Uterus (tissue), 2 donors: Measurements from ENCODE around the gene ZP2.

Experiments used
- CTCF ChIP-seq, 4 experiments: fragments of 200-600 bp in 2 of 4; fragments of 450-650 bp in 2 of 4; sonication (generic) in 2 of 4; IDR thresholded peaks; one replicate each; pipeline ENCODE4 v1.5.1; 2016 to 2019; ENCODE audit warnings: antibody characterized with exemption in 4 of 4, mild to moderate bottlenecking in 2 of 4, moderate library complexity in 1 of 4
- POLR2A ChIP-seq, 2 donors: fragments of 450-650 bp; IDR thresholded peaks; one replicate each; pipeline ENCODE4 v1.6.1; 2016; ENCODE audit warnings: antibody characterized with exemption in 2 of 2, mild to moderate bottlenecking in 1 of 2, moderate library complexity in 1 of 2

- TF ChIP-seq CTCF (IDR thresholded peaks at IDR 0.05) (no peak), POLR2A (IDR thresholded peaks at IDR 0.05) (no peak)
Observed at GRCh38 chr16:21218153-21218552, 6.8 kb upstream of the ZP2 start.
